Neural cell (in vitro differentiated cells): ENCODE data around the gene CST8.

Experiments used
- CTCF ChIP-seq: fragments of 450-650 bp; IDR thresholded peaks from 2 replicates; pipeline ENCODE4 v1.5.1; 2014; ENCODE audit warnings: antibody characterized with exemption, mild to moderate bottlenecking, moderate library complexity; ENCODE audit not compliant: poor library complexity, severe bottlenecking
- POLR2AphosphoS5 ChIP-seq: IDR thresholded peaks from 2 replicates; pipeline ENCODE4 v1.6.1; 2012

- TF ChIP-seq CTCF (no peak), POLR2AphosphoS5 (no peak)
Measured at GRCh38 chr20:23488470-23488869, 2.4 kb upstream of the CST8 start.
